ENCODE results near the gene FXYD4.
A peak's percentile ranks its signal among the peaks of the same experiment; 100 is the strongest.

The FXYD4 gene

GRCh38 chr10:43347997-43348396 is 23.4 kb upstream of the FXYD4 start:
- DNase-seq: no peak

GRCh38 chr10:43348511-43349312 is 22.7 kb upstream of the FXYD4 start:
- DNase-seq: peak; percentile 76

- DNase-seq: no peak
Measured at GRCh38 chr10:43350156-43350555, 21.3 kb upstream of the FXYD4 start.

- DNase-seq: no peak
Measured at GRCh38 chr10:43350686-43351085, 20.8 kb upstream of the FXYD4 start.

GRCh38 chr10:43351301-43351700 is 20.1 kb upstream of the FXYD4 start:
- no peak for DNase-seq

- DNase-seq: no peak
Measured at GRCh38 chr10:43352951-43353350, 18.5 kb upstream of the FXYD4 start.

- DNase-seq: no peak
Measured at GRCh38 chr10:43353495-43354329, 17.7 kb upstream of the FXYD4 start.

- DNase-seq: no peak
Measured at GRCh38 chr10:43354330-43354635, 17.2 kb upstream of the FXYD4 start.

GRCh38 chr10:43354879-43355380 is 16.5 kb upstream of the FXYD4 start:
- no peak for DNase-seq

GRCh38 chr10:43355749-43356371 is 15.6 kb upstream of the FXYD4 start:
- DNase-seq: no peak

- no peak for DNase-seq
Measured at GRCh38 chr10:43360086-43360485, 11.3 kb upstream of the FXYD4 start.

GRCh38 chr10:43361547-43362190 is 9.8 kb upstream of the FXYD4 start:
- no peak for DNase-seq

- DNase-seq: peak; percentile 94
Measured at GRCh38 chr10:43362191-43362839, 9.1 kb upstream of the FXYD4 start.

- DNase-seq: no peak
Measured at GRCh38 chr10:43365001-43365400, 6.4 kb upstream of the FXYD4 start.

GRCh38 chr10:43369921-43370320 is 1.5 kb upstream of the FXYD4 start:
- no peak for DNase-seq

- DNase-seq: no peak
Measured at GRCh38 chr10:43370671-43371215, 693 bp upstream of the FXYD4 start.

- DNase-seq: no peak
Measured at GRCh38 chr10:43372765-43373361, 1.4 kb downstream of the FXYD4 start.

GRCh38 chr10:43373461-43373860 is 2.0 kb downstream of the FXYD4 start:
- no peak for DNase-seq

- DNase-seq: no peak
Measured at GRCh38 chr10:43374194-43374593, 2.8 kb downstream of the FXYD4 start.

- no peak for DNase-seq
Measured at GRCh38 chr10:43375401-43376020, 4.1 kb downstream of the FXYD4 start.

GRCh38 chr10:43376046-43376635 is 4.7 kb downstream of the FXYD4 start:
- no peak for DNase-seq
